Measurements from ENCODE around the gene SHISA5.

The SHISA5 gene

DNA sequence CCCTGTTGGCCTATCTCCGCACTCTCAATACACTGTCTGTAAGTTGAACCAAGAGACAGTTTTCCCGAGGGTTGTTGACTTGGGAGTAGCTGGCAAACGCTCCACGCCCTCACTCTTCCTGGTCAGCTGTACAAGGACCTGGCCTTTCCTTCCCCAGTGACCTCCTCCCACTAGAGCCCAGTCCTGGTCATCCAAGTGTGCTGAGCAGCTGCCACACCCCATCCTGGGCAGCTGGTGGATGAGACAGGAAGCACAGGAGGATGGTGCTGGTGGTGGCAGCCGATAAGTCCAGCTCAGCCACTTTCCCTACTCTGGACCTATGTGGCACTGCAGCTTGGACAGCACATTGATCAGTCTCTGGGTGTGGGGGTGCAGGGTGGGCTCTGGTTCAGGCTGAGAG lies 32.8 kb upstream of the SHISA5 start:
- Histone ChIP-seq H4K20me1 (ENCODE audit: insufficient read depth, low read length) (peaks cover 7% of the 10 kb centered on the region), H3K4me1 (ENCODE audit: insufficient read depth, low read length) (no peaks in the 10 kb centered on the region), H3K27me3 (ENCODE audit: insufficient read depth, low read length, poor library complexity) (no peaks in the 10 kb centered on the region), H3K4me3 (ENCODE audit: low read depth in 1 of 2, low read length in 2 of 2) (no peak overlapping the region), H3K9me3 (ENCODE audit: insufficient read depth, low read length, severe bottlenecking) (no peaks in the 10 kb centered on the region), H2AFZ (ENCODE audit: low read depth, low read length) (no peak overlapping the region), H3K27ac (ENCODE audit: low read length) (no peak overlapping the region), H3K4me2 (ENCODE audit: insufficient read depth, low read length) (no peak overlapping the region), H3K36me3 (ENCODE audit: insufficient read depth, low read length) (peaks cover 25% of the 10 kb centered on the region), H3K9ac (ENCODE audit: low read depth, low read length) (no peak overlapping the region), H3K79me2 (ENCODE audit: insufficient read depth, low read length) (no peaks in the 10 kb centered on the region)
- no peak for ATAC-seq (ENCODE audit: insufficient read depth, low read depth)
- TF ChIP-seq, protein P1, sequence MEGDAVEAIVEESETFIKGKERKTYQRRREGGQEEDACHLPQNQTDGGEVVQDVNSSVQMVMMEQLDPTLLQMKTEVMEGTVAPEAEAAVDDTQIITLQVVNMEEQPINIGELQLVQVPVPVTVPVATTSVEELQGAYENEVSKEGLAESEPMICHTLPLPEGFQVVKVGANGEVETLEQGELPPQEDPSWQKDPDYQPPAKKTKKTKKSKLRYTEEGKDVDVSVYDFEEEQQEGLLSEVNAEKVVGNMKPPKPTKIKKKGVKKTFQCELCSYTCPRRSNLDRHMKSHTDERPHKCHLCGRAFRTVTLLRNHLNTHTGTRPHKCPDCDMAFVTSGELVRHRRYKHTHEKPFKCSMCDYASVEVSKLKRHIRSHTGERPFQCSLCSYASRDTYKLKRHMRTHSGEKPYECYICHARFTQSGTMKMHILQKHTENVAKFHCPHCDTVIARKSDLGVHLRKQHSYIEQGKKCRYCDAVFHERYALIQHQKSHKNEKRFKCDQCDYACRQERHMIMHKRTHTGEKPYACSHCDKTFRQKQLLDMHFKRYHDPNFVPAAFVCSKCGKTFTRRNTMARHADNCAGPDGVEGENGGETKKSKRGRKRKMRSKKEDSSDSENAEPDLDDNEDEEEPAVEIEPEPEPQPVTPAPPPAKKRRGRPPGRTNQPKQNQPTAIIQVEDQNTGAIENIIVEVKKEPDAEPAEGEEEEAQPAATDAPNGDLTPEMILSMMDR (IDR thresholded peaks at IDR 0.05; ENCODE audit: borderline replicate concordance, extremely low read depth, low read length, poor library complexity, severe bottlenecking) = no peak
- no peak for TF ChIP-seq EZH2 (IDR thresholded peaks at IDR 0.05; ENCODE audit: borderline replicate concordance, low read depth, low read length, severe bottlenecking)
- DNase-seq = no peak

DNA sequence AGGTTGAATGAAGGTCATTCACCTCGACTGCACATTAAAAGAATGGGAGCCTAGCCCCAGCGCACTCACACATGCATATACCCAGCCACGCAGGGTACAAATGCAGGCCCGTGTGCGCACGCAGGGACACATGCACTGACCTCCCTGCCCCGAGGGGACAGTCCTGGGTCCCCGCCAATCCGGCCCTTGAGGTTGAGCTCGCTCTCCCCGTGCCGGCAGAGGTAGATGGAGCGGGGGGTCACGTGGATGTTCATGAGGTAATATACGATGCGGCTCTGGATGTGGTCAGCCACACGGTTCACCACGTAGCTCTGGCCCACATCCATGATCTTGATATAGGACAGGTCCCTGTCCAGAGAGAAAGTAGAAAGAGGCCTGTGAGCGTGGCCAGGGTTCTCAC lies 32.1 kb upstream of the SHISA5 start:
- H3K4me2 ChIP-seq (ENCODE audit: insufficient read depth, low read length) = no peak overlapping the region
- ATAC-seq (ENCODE audit: insufficient read depth, low read depth) = no peak
- H3K27me3 ChIP-seq (ENCODE audit: insufficient read depth, low read length, poor library complexity) = no peaks in the 10 kb centered on the region

DNA sequence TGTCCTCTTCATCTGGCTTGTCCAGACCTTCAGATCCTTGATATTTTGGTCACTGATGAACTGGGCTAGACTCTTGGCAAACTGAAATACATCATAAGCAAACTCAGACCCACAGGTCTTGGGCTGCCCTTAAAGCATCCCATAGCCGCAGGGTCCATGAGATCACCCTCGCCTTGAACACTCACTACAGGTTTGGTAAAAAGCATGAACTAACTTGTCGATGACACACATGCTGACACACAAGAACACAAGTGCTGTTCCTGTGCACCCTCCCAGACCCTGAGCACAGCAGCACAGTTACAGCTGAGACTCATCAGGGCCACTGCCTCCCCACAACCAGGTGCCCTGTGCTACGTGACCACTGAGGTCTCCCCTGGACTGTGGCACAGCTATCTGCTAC lies 31.6 kb upstream of the SHISA5 start:
- peaks cover 25% of the 10 kb centered on the region for H3K36me3 ChIP-seq (ENCODE audit: insufficient read depth, low read length)
- H3K9ac ChIP-seq (ENCODE audit: low read depth, low read length) = no peak overlapping the region
- DNase-seq (no peak), ATAC-seq (ENCODE audit: insufficient read depth, low read depth) (no peak)
- H3K27ac ChIP-seq (ENCODE audit: low read length) = no peak overlapping the region
- H3K4me3 ChIP-seq (ENCODE audit: low read depth in 1 of 2, low read length in 2 of 2) = no peak overlapping the region
- no peak overlapping the region for H2AFZ ChIP-seq (ENCODE audit: low read depth, low read length)
- no peaks in the 10 kb centered on the region for H3K9me3 ChIP-seq (ENCODE audit: insufficient read depth, low read length, severe bottlenecking)
- H3K79me2 ChIP-seq (ENCODE audit: insufficient read depth, low read length) = no peaks in the 10 kb centered on the region
- no peak for TF ChIP-seq EZH2 (IDR thresholded peaks at IDR 0.05; ENCODE audit: borderline replicate concordance, low read depth, low read length, severe bottlenecking)
- peaks cover 7% of the 10 kb centered on the region for H4K20me1 ChIP-seq (ENCODE audit: insufficient read depth, low read length)
- H3K27me3 ChIP-seq (ENCODE audit: insufficient read depth, low read length, poor library complexity) = no peaks in the 10 kb centered on the region
- H3K4me2 ChIP-seq (ENCODE audit: insufficient read depth, low read length) = no peak overlapping the region
- H3K4me1 ChIP-seq (ENCODE audit: insufficient read depth, low read length) = no peaks in the 10 kb centered on the region

More for the DNA sequence above, 32.1 kb upstream of the SHISA5 start:
- H3K4me3 ChIP-seq (ENCODE audit: low read depth in 1 of 2, low read length in 2 of 2) = no peak overlapping the region
- no peak overlapping the region for H2AFZ ChIP-seq (ENCODE audit: low read depth, low read length)
- H3K4me1 ChIP-seq (ENCODE audit: insufficient read depth, low read length) = no peaks in the 10 kb centered on the region
- peaks cover 7% of the 10 kb centered on the region for H4K20me1 ChIP-seq (ENCODE audit: insufficient read depth, low read length)
- peaks cover 25% of the 10 kb centered on the region for H3K36me3 ChIP-seq (ENCODE audit: insufficient read depth, low read length)
- H3K9me3 ChIP-seq (ENCODE audit: insufficient read depth, low read length, severe bottlenecking) = no peaks in the 10 kb centered on the region
- no peak overlapping the region for H3K27ac ChIP-seq (ENCODE audit: low read length)
- H3K9ac ChIP-seq (ENCODE audit: low read depth, low read length) = no peak overlapping the region
- no peak for TF ChIP-seq EZH2 (IDR thresholded peaks at IDR 0.05; ENCODE audit: borderline replicate concordance, low read depth, low read length, severe bottlenecking)
- TF ChIP-seq, protein P1 (IDR thresholded peaks at IDR 0.05; ENCODE audit: borderline replicate concordance, extremely low read depth, low read length, poor library complexity, severe bottlenecking) = no peak
- H3K79me2 ChIP-seq (ENCODE audit: insufficient read depth, low read length) = no peaks in the 10 kb centered on the region
- DNase-seq = no peak

DNA sequence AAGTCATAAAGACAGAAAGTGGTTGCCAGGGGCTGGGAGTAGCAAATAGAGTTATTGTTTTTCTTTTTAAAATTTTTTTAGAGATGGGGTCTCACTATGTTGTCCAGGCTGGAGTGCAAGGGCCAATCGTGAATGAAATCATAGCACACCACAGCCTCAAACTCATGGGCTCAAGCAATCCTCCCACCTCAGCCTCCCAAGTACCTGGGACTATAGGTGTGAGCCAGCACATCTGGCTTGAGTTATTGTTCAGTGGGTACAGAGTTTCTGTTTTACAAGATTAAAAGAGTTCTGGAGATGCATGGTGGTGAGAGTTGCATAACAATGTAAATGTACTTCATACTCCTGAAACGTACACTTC lies 29.0 kb upstream of the SHISA5 start:
- H3K79me2 ChIP-seq (ENCODE audit: insufficient read depth, low read length) = no peaks in the 10 kb centered on the region
- TF ChIP-seq, protein P1 (IDR thresholded peaks at IDR 0.05; ENCODE audit: borderline replicate concordance, extremely low read depth, low read length, poor library complexity, severe bottlenecking) = no peak
- no peak for TF ChIP-seq EZH2 (IDR thresholded peaks at IDR 0.05; ENCODE audit: borderline replicate concordance, low read depth, low read length, severe bottlenecking)
- H3K9me3 ChIP-seq (ENCODE audit: insufficient read depth, low read length, severe bottlenecking) = no peaks in the 10 kb centered on the region
- ATAC-seq (ENCODE audit: insufficient read depth, low read depth) (no peak), DNase-seq (no peak)
- H3K4me2 ChIP-seq (ENCODE audit: insufficient read depth, low read length) = no peak overlapping the region
- H3K27me3 ChIP-seq (ENCODE audit: insufficient read depth, low read length, poor library complexity) = no peaks in the 10 kb centered on the region
- H3K9ac ChIP-seq (ENCODE audit: low read depth, low read length) = no peak overlapping the region
- no peaks in the 10 kb centered on the region for H3K4me1 ChIP-seq (ENCODE audit: insufficient read depth, low read length)
- H3K36me3 ChIP-seq (ENCODE audit: insufficient read depth, low read length) = peaks cover 22% of the 10 kb centered on the region
- H3K27ac ChIP-seq (ENCODE audit: low read length) = no peak overlapping the region
- H4K20me1 ChIP-seq (ENCODE audit: insufficient read depth, low read length) = peaks cover 7% of the 10 kb centered on the region; the same call in 1 of the 2 replicates
- no peak overlapping the region for H2AFZ ChIP-seq (ENCODE audit: low read depth, low read length)
- no peak overlapping the region for H3K4me3 ChIP-seq (ENCODE audit: low read depth in 1 of 2, low read length in 2 of 2)
